PC-9 (cell line): ENCODE measurements around the gene ZNF146. TPM values are rescaled to one million over a fixed set of nuclear protein-coding genes. Genes with fewer than 3 reads are reported as not detected.
"Not testable (repeated sequence)": the region's sequence is repeated elsewhere in the genome, so short reads cannot be mapped to it uniquely, and the experiment has no call there.

Experiments used
- BruUV-seq: library from RNA; stranded (reverse); fragments of 400-500 nt; replicated peaks from 2 replicates; lab custom pipeline; 2021; lab: Mats Ljungman, UMichigan
- CTCF ChIA-PET: fragments of 300-600 bp; sonication (Branson Sonifier 250); formaldehyde crosslinking; loops from one replicate; lab custom pipeline; 2022; ENCODE audit warnings: antibody characterized with exemption; lab: Charles Lee
- POLR2A ChIA-PET: fragments of 300-600 bp; sonication (Branson Sonifier 250); formaldehyde crosslinking; loops from one replicate; lab custom pipeline; 2022; ENCODE audit warnings: antibody characterized with exemption; ENCODE audit not compliant: unreplicated experiment; lab: Charles Lee
- DNase-seq, 2 experiments: peaks; one replicate each; pipeline versions ENCODE4 v3.0.0 to v3.0.0-alpha.2; 2015 to 2022; ENCODE audit warnings: mixed read lengths in 1 of 2
- H2AFZ ChIP-seq: fragments of 200-600 bp; sonication (generic); 2 replicates; pipeline ENCODE4 v1.8.1; 2017; ENCODE audit warnings: antibody characterized with exemption
- H3F3A ChIP-seq: fragments of 200-600 bp; sonication (generic); 2 replicates; pipeline ENCODE4 v1.8.1; 2017; ENCODE audit warnings: antibody characterized with exemption, mild to moderate bottlenecking, low read depth; ENCODE audit not compliant: insufficient read depth
- H3K27ac ChIP-seq: fragments of 200-600 bp; sonication (generic); 2 replicates; pipeline ENCODE4 v1.6.1; 2016; ENCODE audit warnings: mixed run types
- H3K27me3 ChIP-seq: fragments of 200-600 bp; sonication (generic); 2 replicates; pipeline ENCODE4 v1.6.1; 2016; ENCODE audit warnings: low read depth, mixed run types; ENCODE audit not compliant: insufficient read depth
- H3K36me3 ChIP-seq: fragments of 200-600 bp; sonication (generic); 2 replicates; pipeline ENCODE4 v1.6.1; 2016; ENCODE audit warnings: low read depth, mixed run types
- H3K4me1 ChIP-seq: fragments of 200-600 bp; sonication (generic); replicated peaks from 2 replicates; pipeline ENCODE4 v1.6.1; 2016; ENCODE audit warnings: mixed run types; ENCODE audit not compliant: insufficient read depth
- H3K4me2 ChIP-seq: fragments of 200-600 bp; sonication (generic); 2 replicates; pipeline ENCODE4 v1.6.1; 2017; ENCODE audit warnings: mixed run types
- H3K4me3 ChIP-seq: fragments of 200-600 bp; sonication (generic); 2 replicates; pipeline ENCODE4 v1.6.1; 2016; ENCODE audit warnings: mixed run types
- H3K79me2 ChIP-seq: fragments of 200-600 bp; sonication (generic); 2 replicates; pipeline ENCODE4 v1.6.1; 2017; ENCODE audit warnings: low read depth, mixed run types
- H3K9me2 ChIP-seq: fragments of 200-600 bp; sonication (generic); 2 replicates; pipeline ENCODE4 v1.8.1; 2017; ENCODE audit warnings: mild to moderate bottlenecking; ENCODE audit not compliant: insufficient read depth
- H3K9me3 ChIP-seq: fragments of 200-600 bp; sonication (generic); 2 replicates; pipeline ENCODE4 v1.8.1; 2016; ENCODE audit warnings: low read depth; ENCODE audit not compliant: insufficient read depth
- H4K20me1 ChIP-seq: fragments of 200-600 bp; sonication (generic); 2 replicates; pipeline ENCODE4 v1.8.1; 2017; ENCODE audit not compliant: insufficient read depth
- CTCF ChIP-seq: fragments of 200-600 bp; sonication (generic); conservative IDR thresholded peaks from 2 replicates; pipeline ENCODE4 v1.6.1; 2017; ENCODE audit warnings: mixed run types, antibody characterized with exemption, mild to moderate bottlenecking, moderate library complexity
- EZH2 ChIP-seq: fragments of 200-600 bp; sonication (generic); IDR thresholded peaks from 2 replicates; pipeline ENCODE4 v1.8.0; 2017; ENCODE audit warnings: antibody characterized with exemption, low read depth
- intact Hi-C: fragments of 100-400 bp; cut with micrococcal nuclease; formaldehyde crosslinking; loops from one replicate; pipeline ENCODE4 v1.10.0; 2022; ENCODE audit not compliant: unreplicated experiment
- total RNA-seq: library from RNA; stranded (reverse); gene quantifications from 2 replicates; pipeline ENCODE4 v1.2.3, GENCODE V29; 2021

The ZNF146 gene
- total RNA-seq, 1 experiment from 2014 or later = 53.1 TPM

- H3K36me3 ChIP-seq = no peaks in the 10 kb centered on the region
- no peaks in the 10 kb centered on the region for H3K79me2 ChIP-seq
- H2AFZ ChIP-seq = no peak overlapping the region
- no peak for DNase-seq
- CTCF ChIA-PET = interaction anchor here (0.7 kb wide), 1 partner anchor 45 kb away, joined by 15 read pairs; no protein-coding TSS in a partner anchor
- no TSS peak for BruUV-seq
- H3K27ac ChIP-seq = no peak overlapping the region
- no peaks in the 10 kb centered on the region for H3K27me3 ChIP-seq
- peaks cover 14% of the 10 kb centered on the region; the same call in 1 of the 2 replicates for H3F3A ChIP-seq
- TF ChIP-seq CTCF = no peak
- no peak for TF ChIP-seq EZH2
- no peak overlapping the region for H3K4me3 ChIP-seq
- no peaks in the 10 kb centered on the region for H3K9me2 ChIP-seq
- POLR2A ChIA-PET = no interaction called here
- H3K4me2 ChIP-seq = no peak overlapping the region
- H3K9me3 ChIP-seq = no peaks in the 10 kb centered on the region; the same call in 1 of the 2 replicates
- intact Hi-C loops = no loop called here
- H4K20me1 ChIP-seq = no peaks in the 10 kb centered on the region
- H3K4me1 ChIP-seq = no peaks in the 10 kb centered on the region
Observed at GRCh38 chr19:36172852-36173251, 42.1 kb upstream of the ZNF146 start.

- H3K27me3 ChIP-seq, H3K9me3 ChIP-seq, H3K4me3 ChIP-seq, H3K36me3 ChIP-seq, H4K20me1 ChIP-seq, H3K9me2 ChIP-seq, BruUV-seq, H3K4me1 ChIP-seq, H3K79me2 ChIP-seq, H3K27ac ChIP-seq, H3K4me2 ChIP-seq, DNase-seq, CTCF ChIA-PET, intact Hi-C loops, POLR2A ChIA-PET, H2AFZ ChIP-seq: not testable (repeated sequence)
- H3F3A ChIP-seq = peaks cover 11% of the 10 kb centered on the region; the same call in 1 of the 2 replicates
Observed at GRCh38 chr19:36173846-36174245, 41.1 kb upstream of the ZNF146 start.

- BruUV-seq, H3K27me3 ChIP-seq, H3K36me3 ChIP-seq, CTCF ChIA-PET, DNase-seq, intact Hi-C loops, H3F3A ChIP-seq, H3K79me2 ChIP-seq, H4K20me1 ChIP-seq, H2AFZ ChIP-seq, H3K4me2 ChIP-seq, H3K4me3 ChIP-seq, H3K9me3 ChIP-seq, H3K27ac ChIP-seq, H3K4me1 ChIP-seq, POLR2A ChIA-PET, H3K9me2 ChIP-seq: not testable (repeated sequence)
Observed at GRCh38 chr19:36179077-36179476, 35.8 kb upstream of the ZNF146 start.

- intact Hi-C loops = no loop called here
- H3K9me2 ChIP-seq = no peaks in the 10 kb centered on the region
- ChIA-PET POLR2A (interaction anchor here (0.6 to 0.7 kb wide), 4 partner anchors 22 to 169 kb away, joined by 3 to 8 read pairs (median 4); partner anchors contain the start of genes ALKBH6 and CAPNS1), CTCF (no interaction called here)
- H3K4me2 ChIP-seq = no peak overlapping the region
- H3K9me3 ChIP-seq = no peaks in the 10 kb centered on the region
- DNase-seq = peak; percentile 29 to 64
- BruUV-seq = no TSS peak
- H3K27me3 ChIP-seq = no peaks in the 10 kb centered on the region
- no peaks in the 10 kb centered on the region for H3K4me1 ChIP-seq
- H3K27ac ChIP-seq = no peak overlapping the region
- H3F3A ChIP-seq = no peaks in the 10 kb centered on the region
- TF ChIP-seq EZH2 (no peak), CTCF (no peak)
- no peak overlapping the region for H3K4me3 ChIP-seq
- H3K36me3 ChIP-seq = 0 out of 2 replicates have a peak, but pooled peaks cover 5% of the 10 kb centered on the region
- no peaks in the 10 kb centered on the region for H4K20me1 ChIP-seq
- no peak overlapping the region for H2AFZ ChIP-seq
- H3K79me2 ChIP-seq = no peaks in the 10 kb centered on the region
Observed at GRCh38 chr19:36182612-36183244, 32.2 kb upstream of the ZNF146 start.
